Measurements from ENCODE around the gene HAUS6.
"Not testable (repeated sequence)": the region's sequence is repeated elsewhere in the genome, so short reads cannot be mapped to it uniquely, and the experiment has no call there.

The HAUS6 gene

GRCh38 chr9:19102631-19103345 is at the start of gene HAUS6:
HAUS6 (minus strand) TSS chr9:19102904; CDS start chr9:19102651, 253 bp downstream.
- DNase-seq, result peak; percentile 97

GRCh38 chr9:19152160-19152498 is 49.4 kb upstream of the HAUS6 start:
- not testable (repeated sequence) for DNase-seq

GRCh38 chr9:19151425-19152159 is 48.9 kb upstream of the HAUS6 start:
- DNase-seq, result no peak

- no peak for DNase-seq
Observed at GRCh38 chr9:19149230-19149629, 46.5 kb upstream of the HAUS6 start.

- DNase-seq, result no peak
Observed at GRCh38 chr9:19148187-19148586, 45.5 kb upstream of the HAUS6 start.

- DNase-seq, result no peak
Observed at GRCh38 chr9:19146441-19147024, 43.8 kb upstream of the HAUS6 start.

GRCh38 chr9:19145881-19146280 is 43.2 kb upstream of the HAUS6 start:
- DNase-seq, result no peak

- no peak for DNase-seq
Observed at GRCh38 chr9:19140259-19140658, 37.6 kb upstream of the HAUS6 start.

- DNase-seq, result no peak
Observed at GRCh38 chr9:19138084-19138483, 35.4 kb upstream of the HAUS6 start.

GRCh38 chr9:19137282-19137681 is 34.6 kb upstream of the HAUS6 start:
- no peak for DNase-seq

- no peak for DNase-seq
Observed at GRCh38 chr9:19136129-19136528, 33.4 kb upstream of the HAUS6 start.

- no peak for DNase-seq
Observed at GRCh38 chr9:19133549-19134345, 31.0 kb upstream of the HAUS6 start.

- DNase-seq, result no peak
Observed at GRCh38 chr9:19130436-19130835, 27.7 kb upstream of the HAUS6 start.

- peak; percentile 12 for DNase-seq
Observed at GRCh38 chr9:19127871-19128500, 25.3 kb upstream of the HAUS6 start.

- no peak for DNase-seq
Observed at GRCh38 chr9:19124430-19124793, 21.7 kb upstream of the HAUS6 start.

- DNase-seq, result no peak
Observed at GRCh38 chr9:19122490-19123042, 19.9 kb upstream of the HAUS6 start.

GRCh38 chr9:19120877-19121276 is 18.2 kb upstream of the HAUS6 start:
- DNase-seq, result no peak

GRCh38 chr9:19119801-19120440 is 17.2 kb upstream of the HAUS6 start:
- no peak for DNase-seq

- DNase-seq, result no peak
Observed at GRCh38 chr9:19119246-19119645, 16.5 kb upstream of the HAUS6 start.

GRCh38 chr9:19117039-19117716 is 14.5 kb upstream of the HAUS6 start:
- DNase-seq, result no peak

GRCh38 chr9:19116107-19116790 is 13.5 kb upstream of the HAUS6 start:
- DNase-seq, result no peak

All from NCI-H82 (cell line).